MG63 (cell line): ENCODE measurements around the gene POLDIP3. TPM values are rescaled to one million over a fixed set of nuclear protein-coding genes. Genes with fewer than 3 reads are reported as not detected.
A peak's percentile ranks its signal among the peaks of the same experiment; 100 is the strongest.
"Not testable (repeated sequence)": the region's sequence is repeated elsewhere in the genome, so short reads cannot be mapped to it uniquely, and the experiment has no call there.

Source experiments
- DNase-seq: peaks from one replicate; pipeline ENCODE4 v3.0.0-alpha.2; 2020
- H3K27me3 ChIP-seq: fragments of 250-450 bp; sonication (Bioruptor Pico); 2 replicates; pipeline ENCODE4 v1.5.1; 2020; ENCODE audit warnings: mild to moderate bottlenecking, moderate library complexity
- H3K36me3 ChIP-seq: fragments of 250-450 bp; sonication (Bioruptor Pico); 2 replicates; pipeline ENCODE4 v1.5.1; 2020; ENCODE audit warnings: mild to moderate bottlenecking, moderate library complexity
- H3K4me3 ChIP-seq: fragments of 250-450 bp; sonication (Bioruptor Pico); 2 replicates; pipeline ENCODE4 v1.5.1; 2020; ENCODE audit warnings: mild to moderate bottlenecking, moderate library complexity
- H3K9me3 ChIP-seq: fragments of 250-450 bp; sonication (Bioruptor Pico); 2 replicates; pipeline ENCODE4 v1.5.1; 2020; ENCODE audit warnings: mild to moderate bottlenecking, moderate library complexity
- total RNA-seq: library from RNA; depleted of rRNA; stranded (reverse); fragments of >200 nt; shearing (Covaris generic); gene quantifications from 2 replicates; pipeline ENCODE4 v1.2.3, GENCODE V29; 2014; ENCODE audit warnings: low replicate concordance

The POLDIP3 gene
- total RNA-seq, 1 experiment from 2014 or later: 17.7 TPM

DNA sequence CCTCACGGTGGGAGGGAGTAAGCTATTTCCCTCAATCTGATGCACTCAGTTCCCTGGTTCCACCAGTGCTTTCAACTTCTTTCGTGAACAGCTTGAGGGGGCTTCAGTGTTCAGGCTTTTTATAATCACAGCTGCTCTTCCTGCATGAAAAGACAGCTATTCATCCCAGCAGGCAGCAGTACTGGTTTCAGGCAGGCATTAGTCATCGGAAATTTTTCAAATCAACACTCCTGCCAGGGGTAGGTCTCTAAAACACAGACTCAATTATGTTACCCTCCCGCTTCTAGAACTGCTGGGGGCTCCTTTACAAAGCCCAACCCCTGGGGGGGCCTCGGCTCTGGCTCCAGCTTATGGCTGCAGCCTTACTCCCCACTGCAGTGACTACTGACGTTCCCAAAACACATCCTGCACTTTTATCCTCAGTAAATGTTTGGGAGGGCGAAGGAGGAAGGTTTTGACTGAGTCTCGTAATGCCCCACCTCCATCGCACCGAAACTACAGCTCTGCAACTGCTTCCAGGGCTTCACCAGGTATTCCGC lies 5.8 kb downstream of the POLDIP3 start:
- Histone ChIP-seq H3K9me3 (no peaks in the 10 kb centered on the region), H3K27me3 (no peaks in the 10 kb centered on the region), H3K36me3 (peaks cover 64% of the 10 kb centered on the region), H3K4me3 (peak overlapping the region; percentile 4)
- DNase-seq: peak; percentile 45

GRCh38 chr22:42608136-42608822 lies 6.4 kb downstream of the POLDIP3 start:
- no peaks in the 10 kb centered on the region for H3K27me3 ChIP-seq
- H3K4me3 ChIP-seq: no peak overlapping the region; the same call in 1 of the 2 replicates
- H3K9me3 ChIP-seq: no peaks in the 10 kb centered on the region
- peaks cover 66% of the 10 kb centered on the region for H3K36me3 ChIP-seq
- DNase-seq: no peak

- H3K4me3 ChIP-seq, H3K27me3 ChIP-seq, H3K9me3 ChIP-seq, DNase-seq: not testable (repeated sequence)
- H3K36me3 ChIP-seq: peaks cover 66% of the 10 kb centered on the region
Observed at GRCh38 chr22:42607641-42608040, 7.0 kb downstream of the POLDIP3 start.

- DNase-seq: no peak
Observed at GRCh38 chr22:42604403-42604802, 10.3 kb downstream of the POLDIP3 start.

DNA sequence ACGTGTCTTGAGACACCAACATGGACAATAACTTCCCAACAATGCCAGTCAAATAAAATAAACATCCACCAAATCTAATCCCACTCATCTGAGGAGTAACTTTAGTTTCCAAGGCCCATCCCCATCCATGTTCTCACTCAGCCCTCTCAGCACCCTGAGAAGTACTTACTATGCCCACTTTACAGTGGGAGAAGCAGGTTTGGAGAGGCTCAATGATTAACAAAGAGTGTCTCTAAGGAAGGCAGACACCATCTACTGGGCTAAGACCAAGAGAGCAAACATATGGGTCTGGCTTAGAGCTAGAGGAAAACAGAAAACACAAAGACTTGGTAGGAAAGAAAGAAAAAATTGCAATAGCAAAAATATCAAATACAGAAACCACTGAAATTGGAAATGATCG lies 11.3 kb downstream of the POLDIP3 start:
- no peaks in the 10 kb centered on the region for H3K9me3 ChIP-seq

More at GRCh38 chr22:42604403-42604802, 10.3 kb downstream of the POLDIP3 start:
- H3K4me3 ChIP-seq: no peak overlapping the region
- peaks cover 71% of the 10 kb centered on the region for H3K36me3 ChIP-seq
- no peaks in the 10 kb centered on the region for H3K27me3 ChIP-seq
- H3K9me3 ChIP-seq: no peaks in the 10 kb centered on the region

DNA sequence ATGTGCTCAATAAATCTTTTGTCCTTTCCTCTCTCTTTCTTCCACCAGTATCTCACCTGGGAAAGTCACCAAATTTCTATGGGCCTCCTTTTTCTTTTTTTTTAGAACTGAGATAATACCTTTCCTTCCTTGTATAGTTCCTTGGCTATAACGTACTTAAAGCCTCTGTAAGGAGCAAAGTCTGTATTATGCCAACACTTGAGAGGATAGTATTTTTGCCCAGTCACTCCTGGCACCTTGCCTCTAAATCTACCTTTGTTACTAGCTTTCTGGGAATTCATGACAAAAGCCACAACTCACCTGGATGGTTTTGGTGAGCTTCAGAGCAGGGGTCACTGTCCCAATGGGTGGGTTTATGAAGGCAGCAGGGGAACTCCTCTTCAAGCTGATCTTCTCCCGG lies 12.2 kb downstream of the POLDIP3 start:
- no peaks in the 10 kb centered on the region for H3K9me3 ChIP-seq
- no peak overlapping the region for H3K4me3 ChIP-seq
- no peak for DNase-seq
- no peaks in the 10 kb centered on the region for H3K27me3 ChIP-seq
- H3K36me3 ChIP-seq: peaks cover 76% of the 10 kb centered on the region

More for the DNA sequence above, 11.3 kb downstream of the POLDIP3 start:
- Histone ChIP-seq H3K27me3 (no peaks in the 10 kb centered on the region), H3K36me3 (peaks cover 77% of the 10 kb centered on the region), H3K4me3 (no peak overlapping the region)
- no peak for DNase-seq

GRCh38 chr22:42601879-42602465 lies 12.7 kb downstream of the POLDIP3 start:
- H3K27me3 ChIP-seq: no peaks in the 10 kb centered on the region
- H3K4me3 ChIP-seq: no peak overlapping the region
- peaks cover 79% of the 10 kb centered on the region for H3K36me3 ChIP-seq
- DNase-seq: no peak
- no peaks in the 10 kb centered on the region for H3K9me3 ChIP-seq

- no peaks in the 10 kb centered on the region for H3K27me3 ChIP-seq
- DNase-seq: no peak
- H3K9me3 ChIP-seq: no peaks in the 10 kb centered on the region
- no peak overlapping the region for H3K4me3 ChIP-seq
- H3K36me3 ChIP-seq: peaks cover 84% of the 10 kb centered on the region
Observed at GRCh38 chr22:42596863-42597530, 17.7 kb downstream of the POLDIP3 start.

GRCh38 chr22:42596336-42596735 lies 18.3 kb downstream of the POLDIP3 start:
- Histone ChIP-seq H3K36me3 (peaks cover 84% of the 10 kb centered on the region), H3K4me3 (no peak overlapping the region), H3K27me3 (no peaks in the 10 kb centered on the region), H3K9me3 (no peaks in the 10 kb centered on the region)
- DNase-seq: no peak

- Histone ChIP-seq H3K27me3 (no peaks in the 10 kb centered on the region), H3K9me3 (no peaks in the 10 kb centered on the region), H3K4me3 (no peak overlapping the region), H3K36me3 (peaks cover 81% of the 10 kb centered on the region)
- no peak for DNase-seq
Observed at GRCh38 chr22:42595434-42595833, 19.2 kb downstream of the POLDIP3 start.

GRCh38 chr22:42591987-42592386 lies 22.7 kb downstream of the POLDIP3 start:
- no peaks in the 10 kb centered on the region for H3K27me3 ChIP-seq

DNA sequence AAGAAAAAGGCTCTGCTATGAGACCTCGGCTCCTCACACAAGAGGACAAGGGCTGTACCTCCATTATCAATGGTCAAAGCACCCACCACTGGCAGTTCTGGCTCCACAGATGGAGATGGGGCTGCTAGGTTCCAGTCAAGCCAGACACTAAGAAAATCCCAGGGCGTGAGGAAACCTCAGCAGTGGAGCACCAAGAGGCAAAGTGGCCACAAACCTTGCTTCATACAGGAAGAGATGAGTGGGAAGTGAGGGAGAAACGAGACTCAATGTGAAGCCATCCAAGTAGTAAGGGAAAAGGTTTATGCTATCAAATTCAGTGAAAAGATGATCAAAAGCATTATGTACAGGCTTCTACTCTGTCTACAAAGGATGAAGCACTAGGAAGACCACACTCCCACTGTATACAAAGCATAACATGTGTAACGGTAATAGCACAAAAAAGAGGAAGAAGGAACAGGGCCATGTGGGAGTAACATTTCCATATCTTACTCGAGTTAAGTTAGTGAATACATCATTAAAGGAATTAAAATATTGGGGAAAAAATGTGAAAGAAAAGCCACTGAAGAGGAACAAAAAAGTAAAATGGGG lies 27.0 kb downstream of the POLDIP3 start:
- peaks cover 72% of the 10 kb centered on the region for H3K36me3 ChIP-seq

More at GRCh38 chr22:42591987-42592386, 22.7 kb downstream of the POLDIP3 start:
- no peak for DNase-seq
- Histone ChIP-seq H3K4me3 (no peak overlapping the region), H3K9me3 (no peaks in the 10 kb centered on the region), H3K36me3 (peaks cover 72% of the 10 kb centered on the region)

GRCh38 chr22:42586381-42586780 lies 28.3 kb downstream of the POLDIP3 start:
- Histone ChIP-seq H3K36me3 (peaks cover 67% of the 10 kb centered on the region), H3K27me3 (no peaks in the 10 kb centered on the region), H3K4me3 (no peak overlapping the region), H3K9me3 (no peaks in the 10 kb centered on the region)
- DNase-seq: no peak

More for the DNA sequence above, 27.0 kb downstream of the POLDIP3 start:
- Histone ChIP-seq H3K27me3 (no peaks in the 10 kb centered on the region), H3K9me3 (no peaks in the 10 kb centered on the region), H3K4me3 (no peak overlapping the region)
- DNase-seq: no peak

GRCh38 chr22:42585096-42585495 lies 29.6 kb downstream of the POLDIP3 start:
- Histone ChIP-seq H3K4me3 (no peak overlapping the region), H3K27me3 (no peaks in the 10 kb centered on the region), H3K36me3 (peaks cover 60% of the 10 kb centered on the region), H3K9me3 (no peaks in the 10 kb centered on the region)
- DNase-seq: no peak

GRCh38 chr22:42584364-42584940 lies 30.2 kb downstream of the POLDIP3 start:
- DNase-seq: no peak
- H3K36me3 ChIP-seq: peaks cover 61% of the 10 kb centered on the region
- no peak overlapping the region for H3K4me3 ChIP-seq
- H3K27me3 ChIP-seq: no peaks in the 10 kb centered on the region
- no peaks in the 10 kb centered on the region for H3K9me3 ChIP-seq

DNA sequence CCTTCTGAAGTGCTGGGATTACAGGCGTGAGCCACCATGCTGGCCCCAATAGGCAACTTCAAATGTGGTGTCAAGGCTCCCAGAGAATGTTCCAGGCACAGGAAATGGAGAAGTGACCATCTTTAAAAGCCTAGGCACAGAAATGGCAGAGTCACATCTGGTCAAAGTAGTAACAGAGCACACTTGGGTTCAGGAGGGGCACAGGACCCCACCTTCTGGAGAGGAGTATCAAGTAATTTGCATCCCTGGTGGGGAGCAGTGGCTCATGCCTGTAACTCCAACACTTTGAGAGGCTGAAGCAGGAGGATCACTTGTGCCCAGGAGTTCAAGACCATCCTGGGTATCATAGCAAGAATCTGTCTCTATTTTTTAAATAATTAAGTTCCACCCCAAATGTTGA lies 31.7 kb downstream of the POLDIP3 start:
- H3K9me3 ChIP-seq: no peaks in the 10 kb centered on the region
- H3K4me3 ChIP-seq: no peak overlapping the region
- peaks cover 65% of the 10 kb centered on the region for H3K36me3 ChIP-seq
- H3K27me3 ChIP-seq: no peaks in the 10 kb centered on the region
- no peak for DNase-seq
